HG02840 (cell line): ENCODE data around the gene SLC25A25.

Source experiments
- ATAC-seq: cut with Tn5 transposase; IDR thresholded peaks from one replicate; pipeline ENCODE4 v1.9.1; 2021; ENCODE audit warnings: mild to moderate bottlenecking, moderate library complexity, moderate number of reproducible peaks; ENCODE audit not compliant: unreplicated experiment, low FRiP score

The SLC25A25 gene

DNA sequence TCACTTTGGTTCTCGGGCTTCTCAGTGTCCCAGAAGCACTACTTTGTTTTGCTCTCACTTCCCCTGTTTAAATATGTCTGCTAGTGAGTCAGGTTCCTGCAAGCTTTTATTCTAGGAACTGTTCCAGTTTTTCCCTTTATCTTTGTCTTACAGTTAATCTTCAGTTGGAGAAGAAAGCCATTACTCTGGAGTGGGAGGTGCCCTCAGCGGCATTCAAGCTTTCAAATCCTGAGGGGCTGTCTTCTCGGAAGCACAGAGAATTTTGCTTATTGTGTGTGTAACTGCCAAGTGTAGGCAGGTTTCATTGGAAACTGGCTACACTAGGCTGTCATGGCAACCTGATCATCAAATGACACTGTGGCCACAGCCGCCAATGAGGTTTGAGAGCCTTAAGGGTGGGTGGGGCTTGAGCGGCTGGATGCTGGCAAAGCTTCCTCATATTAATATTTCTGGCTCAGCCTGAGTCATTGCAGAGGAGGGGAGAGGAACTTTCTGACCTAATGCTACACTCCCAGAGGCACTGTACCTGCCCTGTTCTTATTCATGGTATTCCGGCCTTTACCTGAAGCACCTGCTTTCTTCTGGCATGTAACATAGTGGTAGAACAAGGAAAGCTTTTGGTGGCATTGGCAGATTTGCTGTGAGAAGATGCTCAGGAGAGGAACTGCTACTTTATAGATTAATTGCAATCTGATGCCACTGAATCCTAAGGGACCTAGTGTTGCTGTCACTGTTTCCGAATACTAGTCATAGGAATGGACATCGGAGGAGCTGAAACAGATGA lies 26.3 kb downstream of the SLC25A25 start:
- peak; percentile 85 for ATAC-seq

- ATAC-seq: no peak
Measured at GRCh38 chr9:128094950-128095544, 27.0 kb downstream of the SLC25A25 start.

DNA sequence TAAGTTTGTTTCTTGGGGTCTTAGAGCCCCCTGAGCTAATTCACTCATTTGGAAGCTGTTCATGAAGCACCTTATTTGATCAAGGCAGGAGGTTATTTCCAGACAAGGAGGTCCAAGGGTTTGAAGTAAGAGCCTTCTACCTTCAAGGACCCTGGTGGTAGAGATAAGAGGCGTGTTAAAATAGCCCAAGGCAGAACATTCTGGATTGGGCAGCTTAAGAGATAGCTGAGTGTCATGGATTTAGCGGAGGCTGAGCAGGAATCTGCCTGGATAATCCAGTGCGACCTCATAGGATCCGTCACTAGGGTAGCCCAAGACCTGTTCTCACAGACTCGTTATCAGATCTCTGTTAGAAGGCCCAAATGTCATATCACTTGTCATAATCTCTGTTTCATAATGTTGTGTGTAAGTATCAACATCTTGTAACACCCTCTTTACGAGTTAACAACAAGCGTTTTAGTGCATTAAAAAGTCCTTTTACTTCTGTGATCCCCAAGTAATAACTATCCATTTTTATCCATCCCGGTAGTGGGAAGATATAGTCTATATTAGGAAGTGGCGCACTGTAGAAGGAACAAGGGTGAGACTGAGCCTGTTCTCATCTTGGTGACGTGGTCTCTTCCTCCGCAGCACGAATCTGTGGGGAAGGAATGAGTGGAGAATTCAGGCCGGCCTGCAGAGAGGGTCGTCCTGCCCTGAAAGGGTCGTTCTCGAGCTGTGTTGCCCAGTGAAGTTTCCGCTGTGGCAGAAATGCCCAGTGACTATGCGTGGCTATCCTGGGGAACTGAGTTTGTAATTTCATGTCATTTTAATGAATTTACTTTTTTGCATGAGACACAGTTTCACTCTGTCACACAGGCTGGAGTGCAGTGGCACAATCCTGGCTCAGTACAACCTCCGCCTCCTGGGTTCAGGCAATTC lies 28.8 kb downstream of the SLC25A25 start:
- no peak for ATAC-seq

DNA sequence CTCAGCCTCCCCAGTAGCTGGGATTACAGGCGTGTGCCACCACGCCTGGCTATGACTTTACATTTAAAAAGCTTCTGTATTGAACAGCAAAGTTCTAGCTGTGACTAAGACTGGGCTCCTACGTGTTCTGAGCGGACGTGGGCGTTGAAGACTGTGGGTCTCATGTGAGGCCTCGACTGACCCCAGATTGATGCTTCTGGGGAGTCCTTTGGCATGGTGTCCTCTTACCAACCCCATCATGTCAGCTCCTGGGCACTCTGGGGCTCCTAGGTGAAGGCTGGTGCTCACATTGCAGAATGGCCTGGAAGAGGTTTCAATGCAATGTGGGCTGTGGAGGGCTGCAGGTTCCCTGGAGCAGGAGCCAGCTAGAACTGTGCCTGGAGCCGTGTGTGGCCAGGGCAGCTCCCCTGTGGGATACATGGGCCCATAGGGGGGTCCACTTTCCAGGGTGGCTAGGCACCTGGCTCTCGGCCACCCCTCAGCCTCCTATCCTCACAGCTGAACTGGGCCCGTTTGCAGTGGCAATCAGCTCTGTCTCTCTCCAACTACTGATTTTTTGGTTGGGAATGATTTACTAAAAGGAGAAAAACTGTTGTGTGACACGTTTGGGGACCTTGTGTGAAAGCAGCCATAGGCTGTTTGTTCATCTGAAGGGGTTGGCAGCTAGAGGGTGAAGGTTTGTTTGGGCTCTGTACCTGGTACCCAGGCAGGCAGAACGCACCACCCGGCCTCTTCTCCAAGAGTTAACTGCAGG lies 29.7 kb downstream of the SLC25A25 start:
- ATAC-seq: no peak

- no peak for ATAC-seq
Measured at GRCh38 chr9:128098297-128099230, 30.5 kb downstream of the SLC25A25 start.

GRCh38 chr9:128099231-128099931 lies 31.3 kb downstream of the SLC25A25 start:
- no peak for ATAC-seq

GRCh38 chr9:128099932-128100491 lies 32.0 kb downstream of the SLC25A25 start:
- ATAC-seq: no peak

GRCh38 chr9:128100581-128100980 lies 32.5 kb downstream of the SLC25A25 start:
- ATAC-seq: no peak

GRCh38 chr9:128101231-128101661 lies 33.2 kb downstream of the SLC25A25 start:
- ATAC-seq: no peak

DNA sequence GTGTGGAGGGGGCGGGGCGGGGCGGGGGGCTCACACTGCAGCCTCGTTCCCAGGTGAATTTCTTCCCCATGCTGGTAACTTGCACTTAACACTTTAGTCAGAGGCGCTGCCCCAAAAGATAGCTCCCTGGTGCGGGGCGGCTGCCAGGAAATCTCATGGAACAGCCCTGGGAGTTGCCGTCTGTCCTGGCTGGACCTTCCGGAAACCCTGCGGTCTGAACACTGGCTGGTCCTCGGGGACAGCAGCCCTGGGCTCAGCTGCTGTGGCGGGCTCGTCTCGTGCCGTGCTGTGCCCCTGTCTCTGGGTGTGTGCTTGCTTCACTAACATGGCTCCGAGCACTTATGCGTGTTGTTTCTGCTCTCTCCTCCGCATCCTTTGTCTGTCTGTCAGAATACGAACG lies 33.7 kb downstream of the SLC25A25 start:
- no peak for ATAC-seq

DNA sequence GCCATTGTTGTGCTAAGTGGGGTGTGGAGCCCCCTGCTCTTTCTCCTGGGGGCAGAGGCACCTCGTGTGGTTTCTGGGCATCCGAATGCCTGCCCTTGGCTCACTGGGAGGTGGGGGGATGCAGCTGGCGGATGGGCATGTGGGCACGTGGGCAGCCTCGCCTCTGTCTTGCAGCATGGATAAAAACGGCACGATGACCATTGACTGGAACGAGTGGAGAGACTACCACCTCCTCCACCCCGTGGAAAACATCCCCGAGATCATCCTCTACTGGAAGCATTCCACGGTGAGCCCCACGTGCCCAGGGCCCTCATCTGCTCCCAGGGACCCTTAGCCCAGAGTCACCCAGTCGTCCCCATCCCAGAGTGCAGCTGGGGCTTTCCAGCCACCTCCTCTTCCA lies 34.2 kb downstream of the SLC25A25 start:
- no peak for ATAC-seq

DNA sequence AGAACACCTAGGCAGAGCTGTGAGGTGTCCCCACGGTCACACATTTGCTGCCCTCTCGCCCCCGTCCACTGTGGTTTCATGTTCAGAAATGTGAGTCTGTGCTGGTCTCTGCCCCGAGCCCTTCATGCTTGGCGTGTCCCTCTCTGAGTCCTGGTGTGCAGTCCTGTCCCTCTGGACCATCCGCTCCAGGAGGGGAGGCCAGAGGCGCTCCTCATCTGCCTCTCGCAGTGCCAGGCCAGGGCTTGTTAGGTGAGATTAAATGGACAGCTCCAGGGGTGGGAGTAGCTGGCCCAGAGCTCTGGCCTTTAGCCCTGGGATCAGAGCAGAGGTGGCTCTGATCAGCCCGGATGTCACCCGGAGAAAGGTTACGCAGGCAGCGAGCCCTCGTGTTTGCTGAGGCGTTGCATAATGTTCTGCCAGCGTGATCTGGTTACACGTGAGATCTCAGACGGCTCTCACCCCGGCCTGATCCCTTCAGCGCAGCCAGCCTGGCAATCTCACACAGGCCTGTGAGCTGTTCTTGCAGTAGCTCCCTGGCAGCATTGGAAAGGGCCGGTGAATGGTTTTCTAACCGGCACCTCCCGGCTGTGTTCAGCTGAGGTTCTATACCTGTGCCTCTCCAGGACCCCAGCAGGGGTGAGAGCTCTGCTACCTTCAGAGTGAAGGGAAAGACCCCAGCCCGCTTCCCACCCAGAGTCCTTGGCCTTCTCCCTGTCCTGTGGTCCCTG lies 35.0 kb downstream of the SLC25A25 start:
- no peak for ATAC-seq

GRCh38 chr9:128103589-128103962 lies 35.5 kb downstream of the SLC25A25 start:
- ATAC-seq: no peak

- ATAC-seq: no peak
Measured at GRCh38 chr9:128104171-128104618, 36.2 kb downstream of the SLC25A25 start.

DNA sequence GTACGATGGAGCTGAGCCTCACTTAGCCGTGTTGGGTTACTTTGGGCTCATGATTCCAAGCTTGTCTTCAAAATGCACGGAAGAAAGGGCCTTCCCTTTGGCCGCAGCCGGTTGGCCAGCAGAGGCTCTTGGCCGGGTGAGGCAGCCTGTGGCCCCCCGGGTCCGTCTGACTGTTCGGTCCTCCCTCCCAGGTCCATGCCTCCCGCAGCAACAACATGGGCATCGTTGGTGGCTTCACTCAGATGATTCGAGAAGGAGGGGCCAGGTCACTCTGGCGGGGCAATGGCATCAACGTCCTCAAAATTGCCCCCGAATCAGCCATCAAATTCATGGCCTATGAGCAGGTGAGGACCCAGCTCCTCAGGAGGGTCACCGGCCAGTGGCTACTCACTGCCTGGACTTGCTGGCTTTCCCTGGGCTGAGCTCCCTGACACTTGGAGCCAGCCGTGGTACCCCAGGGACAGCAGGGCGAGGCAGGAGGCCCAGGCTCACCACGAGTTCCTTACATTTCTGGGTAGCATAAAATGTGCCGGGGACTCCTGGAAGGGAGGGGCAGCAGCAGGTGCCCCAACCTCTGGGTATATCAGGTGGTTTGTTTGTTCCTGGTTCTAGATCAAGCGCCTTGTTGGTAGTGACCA lies 37.6 kb downstream of the SLC25A25 start:
- no peak for ATAC-seq

GRCh38 chr9:128106181-128106939 lies 38.3 kb downstream of the SLC25A25 start:
- no peak for ATAC-seq
